ENCODE data around the gene UPB1. TPM values are rescaled to one million over a fixed set of nuclear protein-coding genes. Genes with fewer than 3 reads are reported as not detected.

The UPB1 gene
- under 1 TPM in 1 of 4 donors, not detected in 3; 0.80 TPM for total RNA-seq

DNA sequence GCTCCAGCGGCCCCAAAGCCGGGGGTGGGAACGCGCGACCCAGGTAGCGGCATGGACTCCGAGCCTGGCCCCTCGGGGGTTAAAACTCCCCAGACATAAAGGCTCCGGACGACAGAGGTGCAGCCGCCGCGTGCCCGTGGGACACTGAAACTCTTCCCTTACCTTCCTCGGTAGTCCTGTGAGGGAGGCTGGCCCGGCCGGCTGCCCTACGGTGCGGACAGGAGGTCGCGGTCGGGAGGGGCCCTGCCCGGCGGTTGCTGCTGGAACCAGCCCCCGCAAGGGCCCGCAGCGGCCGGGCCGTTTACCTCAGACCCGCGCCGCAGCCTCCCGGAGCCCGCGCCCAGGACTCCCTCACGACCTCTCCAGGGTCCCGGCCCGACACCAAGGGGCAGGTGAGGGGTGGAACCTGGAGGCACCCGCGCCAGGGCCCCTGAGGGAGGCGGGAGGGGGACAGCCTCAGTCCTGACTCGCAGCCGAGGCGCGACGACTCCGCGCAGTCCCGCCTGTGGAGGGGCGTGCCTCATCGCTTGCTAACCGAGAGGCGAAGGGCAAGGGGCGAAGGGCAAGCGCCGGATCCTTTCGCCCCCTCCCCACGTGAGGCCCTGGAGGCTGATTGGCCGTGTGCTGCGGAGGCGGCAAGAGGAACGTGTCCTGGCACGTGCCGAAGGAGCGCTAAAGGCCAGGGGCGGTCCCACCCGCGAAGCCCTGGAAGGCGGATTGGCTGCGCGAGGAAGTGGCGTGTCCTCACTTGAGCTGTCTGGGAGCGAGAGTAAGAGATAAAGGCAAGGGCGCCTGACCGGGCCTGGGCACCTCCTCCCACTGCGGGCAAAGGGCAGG lies at the start of gene UPB1:
Gene UPB1, plus strand, starts transcription at position 805 of the 837 bp plus-strand sequence. CDS start 72 bp downstream, outside the sequence.
- TF ChIP-seq, protein P1, sequence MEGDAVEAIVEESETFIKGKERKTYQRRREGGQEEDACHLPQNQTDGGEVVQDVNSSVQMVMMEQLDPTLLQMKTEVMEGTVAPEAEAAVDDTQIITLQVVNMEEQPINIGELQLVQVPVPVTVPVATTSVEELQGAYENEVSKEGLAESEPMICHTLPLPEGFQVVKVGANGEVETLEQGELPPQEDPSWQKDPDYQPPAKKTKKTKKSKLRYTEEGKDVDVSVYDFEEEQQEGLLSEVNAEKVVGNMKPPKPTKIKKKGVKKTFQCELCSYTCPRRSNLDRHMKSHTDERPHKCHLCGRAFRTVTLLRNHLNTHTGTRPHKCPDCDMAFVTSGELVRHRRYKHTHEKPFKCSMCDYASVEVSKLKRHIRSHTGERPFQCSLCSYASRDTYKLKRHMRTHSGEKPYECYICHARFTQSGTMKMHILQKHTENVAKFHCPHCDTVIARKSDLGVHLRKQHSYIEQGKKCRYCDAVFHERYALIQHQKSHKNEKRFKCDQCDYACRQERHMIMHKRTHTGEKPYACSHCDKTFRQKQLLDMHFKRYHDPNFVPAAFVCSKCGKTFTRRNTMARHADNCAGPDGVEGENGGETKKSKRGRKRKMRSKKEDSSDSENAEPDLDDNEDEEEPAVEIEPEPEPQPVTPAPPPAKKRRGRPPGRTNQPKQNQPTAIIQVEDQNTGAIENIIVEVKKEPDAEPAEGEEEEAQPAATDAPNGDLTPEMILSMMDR (IDR thresholded peaks at IDR 0.05), result no peak
- no peak for TF ChIP-seq POLR2A (IDR thresholded peaks at IDR 0.05)
- Histone ChIP-seq H3K36me3 (no peaks in the 10 kb centered on the region), H3K4me1 (peaks cover 0 to 11% (median 0%) of the 10 kb centered on the region in 4 donors), H3K27ac (no peak within 1 kb of the TSS), H3K4me3 (peak within 1 kb of the TSS in 2 of 4 donors; percentile 33 to 53), H3K27me3 (peaks cover 0 to 8% of the 10 kb centered on the region in 2 donors), H3K9me3 (no peaks in the 10 kb centered on the region)
- DNase-seq, result peak in 1 of 3 donors; percentile 55

DNA sequence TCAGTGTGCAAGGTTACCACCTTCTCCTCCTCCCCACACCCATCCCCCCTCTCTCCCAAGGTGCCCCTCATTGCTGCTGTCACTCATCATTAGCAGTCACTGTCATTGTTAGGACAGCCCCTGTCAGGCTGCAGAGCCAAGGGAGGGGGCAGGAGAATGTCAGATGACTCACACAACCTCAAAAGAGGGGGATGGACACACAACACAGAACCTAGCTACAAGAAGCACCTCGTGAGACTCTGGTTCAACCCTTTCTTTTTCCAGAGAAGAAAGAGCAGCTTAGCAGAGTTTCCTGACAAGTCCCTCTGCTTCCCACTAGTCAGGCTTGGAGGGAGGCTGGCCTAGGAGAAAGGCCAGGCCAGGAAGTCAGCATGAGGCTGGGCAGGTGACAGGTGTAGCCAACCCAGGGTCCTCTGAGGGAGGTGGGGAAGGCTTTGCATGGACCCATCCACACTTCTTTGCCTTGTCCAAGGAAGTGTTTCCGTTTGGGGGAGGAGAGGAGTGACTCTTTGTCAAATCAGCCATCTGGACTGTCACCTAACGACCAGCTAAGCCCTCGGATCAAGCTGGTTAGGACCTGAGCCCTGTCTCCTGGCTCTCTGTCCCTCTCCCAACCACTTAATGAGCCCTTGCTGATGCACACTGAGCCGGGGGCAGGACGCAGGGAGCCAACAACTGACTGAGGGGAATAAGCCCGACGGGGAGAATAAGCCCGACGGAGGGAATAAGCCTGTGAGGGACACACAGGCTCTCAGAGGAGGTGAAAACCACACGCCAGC lies 49.5 kb upstream of the UPB1 start:
- no peak overlapping the region for H3K27ac ChIP-seq
- H3K4me3 ChIP-seq, result no peak overlapping the region
- no peaks in the 10 kb centered on the region for H3K4me1 ChIP-seq
- no peaks in the 10 kb centered on the region for H3K9me3 ChIP-seq
- H3K27me3 ChIP-seq, result no peaks in the 10 kb centered on the region
- TF ChIP-seq POLR2A (IDR thresholded peaks at IDR 0.05), result no peak
- TF ChIP-seq, protein P1 (IDR thresholded peaks at IDR 0.05), result no peak
- DNase-seq, result no peak
- H3K36me3 ChIP-seq, result peaks cover 0 to 4% (median 0%) of the 10 kb centered on the region in 3 donors

DNA sequence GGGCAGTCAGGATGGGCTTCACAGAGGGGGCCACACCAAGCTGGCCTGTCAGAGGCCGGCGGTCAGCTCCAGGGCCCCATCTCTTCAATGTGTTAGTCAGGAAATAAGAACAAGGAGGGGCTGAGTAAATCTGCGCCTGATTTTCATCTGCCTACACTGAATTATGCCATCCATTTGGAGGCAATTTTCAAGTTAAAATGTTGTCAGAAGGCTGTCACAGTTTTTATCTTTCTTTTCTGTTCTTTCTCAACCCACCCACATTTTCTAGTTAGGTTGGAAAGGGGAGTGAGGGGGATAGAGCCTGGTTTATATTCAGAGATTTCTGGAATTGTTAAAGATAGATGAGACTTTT lies 48.9 kb upstream of the UPB1 start:
- no peaks in the 10 kb centered on the region for H3K27me3 ChIP-seq
- TF ChIP-seq POLR2A (IDR thresholded peaks at IDR 0.05), result no peak
- TF ChIP-seq, protein P1 (IDR thresholded peaks at IDR 0.05), result no peak
- H3K36me3 ChIP-seq, result peaks cover 0 to 4% (median 0%) of the 10 kb centered on the region in 3 donors
- DNase-seq, result no peak
- no peaks in the 10 kb centered on the region for H3K4me1 ChIP-seq
- no peaks in the 10 kb centered on the region for H3K9me3 ChIP-seq
- H3K27ac ChIP-seq, result no peak overlapping the region
- H3K4me3 ChIP-seq, result no peak overlapping the region

DNA sequence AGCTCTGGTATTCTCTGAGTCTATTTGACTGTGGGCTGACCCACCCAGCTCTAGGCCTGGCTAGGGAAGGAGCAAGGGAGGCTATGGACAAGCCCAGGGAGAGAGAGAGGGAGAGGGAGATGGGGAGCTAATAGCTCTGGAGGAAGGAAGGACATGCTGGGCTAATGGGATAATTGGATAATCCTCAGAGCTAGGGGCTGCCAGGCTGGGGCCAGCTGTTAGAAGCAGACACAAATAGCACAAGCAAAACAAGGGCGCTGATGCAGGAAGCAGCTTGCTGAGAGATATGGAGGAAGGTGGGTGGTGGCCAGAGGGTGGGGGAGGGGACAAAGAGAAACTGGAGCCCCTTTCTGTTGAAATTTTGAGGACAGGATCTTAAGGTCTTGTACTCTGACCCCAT lies 44.5 kb upstream of the UPB1 start:
- Histone ChIP-seq H3K27ac (no peak overlapping the region), H3K4me3 (no peak overlapping the region), H3K27me3 (no peaks in the 10 kb centered on the region), H3K36me3 (no peaks in the 10 kb centered on the region), H3K9me3 (no peaks in the 10 kb centered on the region), H3K4me1 (no peaks in the 10 kb centered on the region)
- DNase-seq, result no peak
- TF ChIP-seq, protein P1 (IDR thresholded peaks at IDR 0.05), result no peak
- TF ChIP-seq POLR2A (IDR thresholded peaks at IDR 0.05), result no peak

DNA sequence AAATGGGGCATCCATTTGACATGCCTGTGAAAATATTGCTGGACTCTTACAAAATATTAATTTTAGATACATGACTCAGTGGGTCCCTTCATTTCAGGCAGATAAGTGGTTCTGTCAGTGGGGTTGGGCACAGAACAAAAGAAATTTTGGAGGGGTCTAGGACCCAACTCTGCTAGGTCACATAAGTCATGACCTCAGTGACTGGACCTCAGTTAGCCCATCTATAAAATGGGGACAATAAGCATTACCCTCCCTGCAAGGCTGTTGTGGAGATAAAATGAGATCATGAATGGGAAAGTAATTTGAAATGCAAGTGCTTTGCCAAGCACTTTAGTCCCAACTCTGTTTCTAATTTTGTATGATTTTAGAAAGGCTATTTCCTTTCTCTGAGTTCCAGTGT lies 44.0 kb upstream of the UPB1 start:
- no peak for DNase-seq
- no peak overlapping the region for H3K27ac ChIP-seq
- no peaks in the 10 kb centered on the region for H3K4me1 ChIP-seq
- H3K9me3 ChIP-seq, result no peaks in the 10 kb centered on the region
- no peaks in the 10 kb centered on the region for H3K27me3 ChIP-seq
- H3K4me3 ChIP-seq, result no peak overlapping the region
- no peak for TF ChIP-seq POLR2A (IDR thresholded peaks at IDR 0.05)
- TF ChIP-seq, protein P1 (IDR thresholded peaks at IDR 0.05), result no peak
- no peaks in the 10 kb centered on the region for H3K36me3 ChIP-seq

All from Peyer's patch (tissue), 4 donors.